ENCODE results near the gene ETNPPL. TPM values are rescaled to one million over a fixed set of nuclear protein-coding genes. Genes with fewer than 3 reads are reported as not detected.

ETNPPL gene
- total RNA-seq, 1 donor: not detected

DNA sequence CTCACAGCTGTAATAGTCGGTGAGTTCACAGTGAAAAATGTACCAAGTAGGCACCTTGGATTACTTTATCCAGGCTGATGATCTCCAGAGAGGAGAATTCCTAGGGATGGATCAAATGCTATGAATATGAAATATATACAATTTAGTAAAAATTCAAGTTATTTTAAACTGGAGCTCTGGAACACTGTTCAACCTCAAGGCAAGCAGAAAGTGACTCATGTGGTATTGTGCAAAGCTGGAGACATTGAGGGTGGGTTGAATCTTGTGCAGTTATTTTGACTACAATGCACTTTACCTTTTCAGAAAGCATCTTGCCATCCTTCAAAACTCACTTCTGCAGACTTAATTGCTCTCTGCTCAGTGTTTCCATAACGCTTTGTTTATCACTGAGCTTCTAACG lies 69.0 kb downstream of the ETNPPL start:
- H3K36me3 ChIP-seq (ENCODE audit: insufficient read depth, low read length): no peaks in the 10 kb centered on the region
- no peak overlapping the region for H3K4me2 ChIP-seq (ENCODE audit: insufficient read depth, low read length)
- no peaks in the 10 kb centered on the region for H3K9me3 ChIP-seq (ENCODE audit: low read depth, low read length)
- no peak overlapping the region for H2AFZ ChIP-seq (ENCODE audit: low read length)
- H3K4me3 ChIP-seq (ENCODE audit: insufficient read depth, low read length): no peak overlapping the region
- no peak for DNase-seq (ENCODE audit: insufficient read length, low spot score, missing footprints)
- H4K20me1 ChIP-seq (ENCODE audit: insufficient read depth, low read length): no peaks in the 10 kb centered on the region
- H3K27me3 ChIP-seq (ENCODE audit: insufficient read depth, low read length): no peaks in the 10 kb centered on the region
- H3K79me2 ChIP-seq (ENCODE audit: insufficient read depth, low read length): no peaks in the 10 kb centered on the region
- H3K27ac ChIP-seq (ENCODE audit: low read depth, low read length): no peak overlapping the region
- no peaks in the 10 kb centered on the region for H3K4me1 ChIP-seq (ENCODE audit: insufficient read depth, low read length)
- TF ChIP-seq CTCF (IDR thresholded peaks at IDR 0.05; ENCODE audit: extremely low read depth, low read depth, low read length): no peak

DNA sequence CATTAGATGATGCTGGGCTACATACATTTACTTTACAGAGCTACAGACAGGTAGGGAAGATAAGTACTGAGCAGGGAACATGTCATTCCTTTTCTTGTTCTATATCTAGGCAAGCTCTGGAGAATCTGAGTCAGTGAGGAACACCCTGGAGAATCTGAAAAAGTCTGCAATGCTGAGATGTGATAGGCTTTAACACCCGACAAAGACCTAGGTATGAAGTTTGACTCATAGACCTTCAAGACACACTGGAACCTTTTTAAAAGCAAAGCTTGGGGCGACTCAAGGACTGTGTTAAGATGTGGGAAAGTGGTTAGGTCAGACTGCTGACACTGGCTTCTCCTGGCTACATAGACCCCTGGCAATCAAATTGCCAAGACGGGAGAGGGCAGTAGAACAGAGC lies 69.6 kb downstream of the ETNPPL start:
- Histone ChIP-seq H3K9me3 (ENCODE audit: low read depth, low read length) (no peaks in the 10 kb centered on the region), H3K27ac (ENCODE audit: low read depth, low read length) (no peak overlapping the region), H2AFZ (ENCODE audit: low read length) (no peak overlapping the region), H3K4me3 (ENCODE audit: insufficient read depth, low read length) (no peak overlapping the region), H3K4me1 (ENCODE audit: insufficient read depth, low read length) (no peaks in the 10 kb centered on the region), H3K36me3 (ENCODE audit: insufficient read depth, low read length) (no peaks in the 10 kb centered on the region), H3K4me2 (ENCODE audit: insufficient read depth, low read length) (no peak overlapping the region), H4K20me1 (ENCODE audit: insufficient read depth, low read length) (no peaks in the 10 kb centered on the region), H3K79me2 (ENCODE audit: insufficient read depth, low read length) (no peaks in the 10 kb centered on the region), H3K27me3 (ENCODE audit: insufficient read depth, low read length) (no peaks in the 10 kb centered on the region)
- no peak for TF ChIP-seq CTCF (IDR thresholded peaks at IDR 0.05; ENCODE audit: extremely low read depth, low read depth, low read length)
- no peak for DNase-seq (ENCODE audit: insufficient read length, low spot score, missing footprints)

Other genes with a start within 250 kb of the ETNPPL start
- gene RPL34, start 142.5 kb downstream of the ETNPPL start, total RNA-seq: 448 and 555 TPM in 2 replicates
- gene OSTC, start 112.5 kb downstream of the ETNPPL start, total RNA-seq: 256 and 312 TPM in 2 replicates

Data from osteoblast (primary cell).